IMR-90 (cell line): Measurements from ENCODE around the gene LRRC1. TPM values are rescaled to one million over a fixed set of nuclear protein-coding genes. Genes with fewer than 3 reads are reported as not detected.

ENCODE experiments used
- ATAC-seq: fragments of 200-7000 bp; cut with Tn5 transposase; 2 replicates; pipeline ENCODE4 v1.9.1; 2020; ENCODE audit warnings: low read depth, mild to moderate bottlenecking, moderate library complexity
- BruUV-seq: library from RNA; stranded (reverse); fragments of 400-500 nt; replicated peaks from 2 replicates; lab custom pipeline; 2021; lab: Mats Ljungman, UMichigan
- CTCF ChIA-PET: fragments of 300-600 bp; formaldehyde crosslinking; extraction: SDS; loops from one replicate; lab custom pipeline; 2021; ENCODE audit warnings: antibody characterized with exemption; lab: Yijun Ruan, JAX
- POLR2A ChIA-PET: fragments of 300-600 bp; sonication (Branson Sonifier 250); formaldehyde crosslinking; loops from one replicate; lab custom pipeline; 2022; ENCODE audit warnings: antibody characterized with exemption; ENCODE audit not compliant: unreplicated experiment; lab: Charles Lee
- DNase-seq: peaks from one replicate; pipeline ENCODE4 v3.0.0; 2013
- H2AFZ ChIP-seq: replicated peaks from 2 replicates; pipeline ENCODE3; 2013; ENCODE audit warnings: low read length, mild to moderate bottlenecking; ENCODE audit not compliant: poor library complexity
- H2AK5ac ChIP-seq: 2 replicates; pipeline ENCODE4 v1.6.1; 2013; ENCODE audit warnings: low read depth, low read length, inconsistent platforms
- H2AK9ac ChIP-seq: replicated peaks from 2 replicates; pipeline ENCODE3; 2013; ENCODE audit warnings: mild to moderate bottlenecking, low read depth, low read length, moderate library complexity; ENCODE audit not compliant: poor library complexity
- H2BK120ac ChIP-seq: 2 replicates; pipeline ENCODE4 v1.6.1; 2013; ENCODE audit warnings: low read depth, low read length, inconsistent platforms
- H2BK15ac ChIP-seq: 3 replicates; pipeline ENCODE4 v1.6.1; 2013; ENCODE audit warnings: low read depth, low read length, inconsistent platforms
- H2BK20ac ChIP-seq: 2 replicates; pipeline ENCODE4 v1.6.1; 2013; ENCODE audit warnings: low read depth, mild to moderate bottlenecking, inconsistent platforms, low read length, moderate library complexity
- H2BK5ac ChIP-seq: 2 replicates; pipeline ENCODE4 v1.6.1; 2013; ENCODE audit warnings: mild to moderate bottlenecking, low read depth, low read length, inconsistent platforms; ENCODE audit not compliant: poor library complexity, severe bottlenecking
- H3K14ac ChIP-seq: replicated peaks from 2 replicates; pipeline ENCODE4 v1.6.1; 2013; ENCODE audit warnings: low read depth, low read length, inconsistent platforms
- H3K18ac ChIP-seq: 2 replicates; pipeline ENCODE4 v1.6.1; 2013; ENCODE audit warnings: low read depth, low read length, control low read depth
- H3K23ac ChIP-seq: 2 replicates; pipeline ENCODE4 v1.6.1; 2013; ENCODE audit warnings: low read depth, low read length, inconsistent platforms
- H3K27ac ChIP-seq: 2 replicates; pipeline ENCODE4 v1.5.1; 2013; ENCODE audit warnings: mild to moderate bottlenecking, control low read depth, low read length; ENCODE audit not compliant: insufficient read depth
- H3K27me3 ChIP-seq: 2 replicates; pipeline ENCODE4 v1.6.1; 2013; ENCODE audit warnings: low read length; ENCODE audit not compliant: control insufficient read depth, insufficient read depth
- H3K36me3 ChIP-seq: 2 replicates; pipeline ENCODE4 v1.6.1; 2013; ENCODE audit warnings: low read length, mixed read lengths; ENCODE audit not compliant: control insufficient read depth, insufficient read depth
- H3K4ac ChIP-seq: 2 replicates; pipeline ENCODE4 v1.6.1; 2013; ENCODE audit warnings: low read depth, low read length, inconsistent platforms
- H3K4me1 ChIP-seq: 2 replicates; pipeline ENCODE4 v1.6.1; 2013; ENCODE audit warnings: low read length, mixed read lengths; ENCODE audit not compliant: control insufficient read depth, insufficient read depth
- H3K4me2 ChIP-seq: 2 replicates; pipeline ENCODE4 v1.6.1; 2013; ENCODE audit warnings: low read depth, mild to moderate bottlenecking, control low read depth, low read length, moderate library complexity
- H3K4me3 ChIP-seq: 2 replicates; pipeline ENCODE4 v1.5.1; 2013; ENCODE audit warnings: low read depth, mild to moderate bottlenecking, control low read depth, low read length, moderate library complexity; ENCODE audit not compliant: insufficient read depth
- H3K56ac ChIP-seq: 2 replicates; pipeline ENCODE4 v1.6.1; 2013; ENCODE audit warnings: low read length, inconsistent platforms; ENCODE audit not compliant: insufficient read depth; ENCODE audit errors: extremely low read depth
- H3K79me1 ChIP-seq, 2 experiments: 2 replicates each; pipeline ENCODE4 v1.6.1; 2013; ENCODE audit warnings: low read length in 2 of 2, inconsistent platforms in 1 of 2, low read depth in 1 of 2
- H3K9ac ChIP-seq: 2 replicates; pipeline ENCODE4 v1.6.1; 2013; ENCODE audit warnings: low read depth, low read length, control low read depth
- H3K9me1 ChIP-seq: 2 replicates; pipeline ENCODE4 v1.6.1; 2013; ENCODE audit warnings: low read length, inconsistent platforms; ENCODE audit not compliant: insufficient read depth
- H3K9me3 ChIP-seq: 2 replicates; pipeline ENCODE4 v1.6.1; 2013; ENCODE audit warnings: low read length; ENCODE audit not compliant: control insufficient read depth, insufficient read depth
- H4K20me1 ChIP-seq: 2 replicates; pipeline ENCODE4 v1.6.1; 2013; ENCODE audit warnings: low read length, inconsistent platforms; ENCODE audit not compliant: insufficient read depth
- H4K5ac ChIP-seq: 2 replicates; pipeline ENCODE4 v1.6.1; 2013; ENCODE audit warnings: mild to moderate bottlenecking, low read depth, low read length, control low read depth
- H4K8ac ChIP-seq, 2 experiments: 2 replicates each; pipeline ENCODE4 v1.6.1; 2013; ENCODE audit warnings: low read depth in 2 of 2, low read length in 2 of 2, control low read depth in 1 of 2, inconsistent platforms in 1 of 2
- H4K91ac ChIP-seq: 2 replicates; pipeline ENCODE4 v1.6.1; 2013; ENCODE audit warnings: low read depth, low read length, inconsistent platforms; ENCODE audit not compliant: insufficient read depth
- CEBPB ChIP-seq: IDR thresholded peaks from 2 replicates; pipeline ENCODE4 v1.6.1; 2012; ENCODE audit warnings: low read depth, low read length, improper control_type of control experiment
- CHD1 ChIP-seq: IDR thresholded peaks from 2 replicates; pipeline ENCODE4 v1.6.1; 2012; ENCODE audit warnings: low read depth, low read length, improper control_type of control experiment
- CTCF ChIP-seq: conservative IDR thresholded peaks from 2 replicates; pipeline ENCODE4 v1.5.1; 2012; ENCODE audit warnings: mild to moderate bottlenecking, low read depth, low read length, improper control_type of control experiment
- ELK1 ChIP-seq: fragments of 150-350 bp; IDR thresholded peaks from 2 replicates; pipeline ENCODE4 v1.6.1; 2016; ENCODE audit warnings: low read depth, mild to moderate bottlenecking, low read length, moderate library complexity, borderline replicate concordance
- FOS ChIP-seq: fragments of 150-350 bp; IDR thresholded peaks from 2 replicates; pipeline ENCODE4 v1.6.1; 2016; ENCODE audit warnings: low read depth, low read length
- MAFK ChIP-seq: IDR thresholded peaks from 2 replicates; pipeline ENCODE4 v1.6.1; 2012; ENCODE audit warnings: low read depth, low read length, improper control_type of control experiment
- MAZ ChIP-seq: IDR thresholded peaks from 2 replicates; pipeline ENCODE4 v1.6.1; 2012; ENCODE audit warnings: low read depth, mild to moderate bottlenecking, low read length, improper control_type of control experiment, moderate library complexity, borderline replicate concordance
- MXI1 ChIP-seq: IDR thresholded peaks from 2 replicates; pipeline ENCODE4 v1.6.1; 2012; ENCODE audit warnings: low read depth, mild to moderate bottlenecking, low read length, moderate library complexity, borderline replicate concordance
- NFE2L2 ChIP-seq: fragments of 150-350 bp; IDR thresholded peaks from 2 replicates; pipeline ENCODE4 v1.6.1; 2016; ENCODE audit warnings: low read depth, mild to moderate bottlenecking, low read length
- POLR2A ChIP-seq: IDR thresholded peaks from 2 replicates; pipeline ENCODE4 v1.6.1; 2012; ENCODE audit warnings: mild to moderate bottlenecking, low read depth, low read length
- RAD21 ChIP-seq: IDR thresholded peaks from 2 replicates; pipeline ENCODE4 v1.6.1; 2012; ENCODE audit warnings: low read length, improper control_type of control experiment
- RCOR1 ChIP-seq: IDR thresholded peaks from 2 replicates; pipeline ENCODE4 v1.6.1; 2012; ENCODE audit warnings: mild to moderate bottlenecking, low read length, improper control_type of control experiment; ENCODE audit not compliant: insufficient replicate concordance
- RFX5 ChIP-seq: IDR thresholded peaks from 2 replicates; pipeline ENCODE4 v1.8.0; 2012; ENCODE audit warnings: low read depth, mild to moderate bottlenecking, low read length, moderate library complexity
- SMC3 ChIP-seq: fragments of 150-350 bp; IDR thresholded peaks from 2 replicates; pipeline ENCODE4 v1.6.1; 2016; ENCODE audit warnings: low read depth, mild to moderate bottlenecking, antibody characterized with exemption, low read length, moderate library complexity
- USF2 ChIP-seq: fragments of 150-350 bp; IDR thresholded peaks from 2 replicates; pipeline ENCODE4 v1.6.1; 2017; ENCODE audit warnings: mild to moderate bottlenecking, antibody characterized with exemption, low read length, low read depth
- WGBS, 2 experiments: methylation state at CpG; one replicate each; pipeline versions ENCODE4 v1.1.5 to v1.1.7; 2013; ENCODE audit warnings: missing lambda C conversion rate in 2 of 2; ENCODE audit not compliant: insufficient read length in 1 of 2; ENCODE audit errors: extremely low coverage in 2 of 2; 5-methylcytosine and 5-hydroxymethylcytosine counted together
- dilution Hi-C: fragments of 300-500 bp; cut with HindIII; formaldehyde crosslinking; loops from one replicate; pipeline ENCODE4 v1.14.3; 2018; ENCODE audit warnings: low sequenced_read_pairs; ENCODE audit not compliant: unreplicated experiment
- in situ Hi-C: fragments of 300-500 bp; cut with MboI; formaldehyde crosslinking; loops from 3 replicates; pipeline ENCODE4 v1.14.3; 2019; ENCODE audit warnings: low sequenced_read_pairs, inconsistent platforms, mixed read lengths
- intact Hi-C: fragments of 100-400 bp; cut with micrococcal nuclease; formaldehyde crosslinking; loops from 2 replicates; pipeline ENCODE4 v1.10.0; 2022
- polyA plus RNA-seq, 3 experiments: library from polyadenylated mRNA; depleted of rRNA; stranded (reverse); fragments of >200 nt; gene quantifications; 2 replicates each; pipeline ENCODE4 v1.2.3, GENCODE V29; 2012; ENCODE audit warnings: low replicate concordance in 1 of 3
- total RNA-seq: library from RNA; depleted of rRNA; stranded (reverse); fragments of >200 nt; gene quantifications from 2 replicates; pipeline ENCODE4 v1.2.3, GENCODE V29; 2012

LRRC1 gene
- total and polyA plus RNA-seq, 2 of the 4 experiments (the other 2 are of a cell fraction) = 5.1 to 6.1 TPM

- H2AK5ac ChIP-seq = no peak overlapping the region
- ChIA-PET CTCF (interaction anchor here (0.9 kb wide), 1 partner anchor 11 kb away, joined by 3 read pairs; no protein-coding TSS in a partner anchor), POLR2A (no interaction called here)
- no peak overlapping the region; the same call in none of the 2 replicates for H3K14ac ChIP-seq
- H3K27ac ChIP-seq = no peak overlapping the region
- no peak overlapping the region for H2BK120ac ChIP-seq
- H4K5ac ChIP-seq = no peak overlapping the region
- no peak overlapping the region for H2AFZ ChIP-seq
- H3K4me2 ChIP-seq = no peak overlapping the region
- intact Hi-C loops (no loop called here), in situ Hi-C loops (no loop called here), dilution Hi-C loops (no loop called here)
- H3K18ac ChIP-seq = no peak overlapping the region
- H2BK20ac ChIP-seq = no peak overlapping the region
- no peak overlapping the region for H4K8ac ChIP-seq
- ATAC-seq = peak; percentile 42
- no peak overlapping the region for H2BK15ac ChIP-seq
- H3K4me3 ChIP-seq = no peak overlapping the region
- H3K9me3 ChIP-seq = no peaks in the 10 kb centered on the region
- H3K23ac ChIP-seq = peak overlapping the region; percentile 16; the same call in 1 of the 2 replicates
- H2BK5ac ChIP-seq = no peak overlapping the region
- H4K91ac ChIP-seq = no peak overlapping the region
- H3K56ac ChIP-seq = no peak overlapping the region
- H2AK9ac ChIP-seq = no peak overlapping the region
- H3K9me1 ChIP-seq = 0 out of 2 replicates have a peak, but pooled peaks cover 2% of the 10 kb centered on the region
- peaks cover 28 to 60% of the 10 kb centered on the region in 2 experiments for H3K79me1 ChIP-seq
- no CpG with 5 or more reads among the region's 10 CpGs for WGBS, 2 experiments
- no peak overlapping the region for H3K9ac ChIP-seq
- H3K4me1 ChIP-seq = peaks cover 13% of the 10 kb centered on the region
- no peaks in the 10 kb centered on the region for H3K27me3 ChIP-seq
- peak; percentile 31 for DNase-seq
- H3K36me3 ChIP-seq = no peaks in the 10 kb centered on the region
- H4K20me1 ChIP-seq = peaks cover 19% of the 10 kb centered on the region; the same call in 1 of the 2 replicates
- H3K4ac ChIP-seq = no peak overlapping the region
- no TSS peak for BruUV-seq
- TF ChIP-seq NFE2L2 = no peak
- TF ChIP-seq MAFK = no peak
- TF ChIP-seq MAZ = no peak
- no peak for TF ChIP-seq SMC3
- no peak for TF ChIP-seq RAD21
- no peak for TF ChIP-seq CHD1
- no peak for TF ChIP-seq POLR2A
- TF ChIP-seq RCOR1 = no peak
- TF ChIP-seq FOS = no peak
- TF ChIP-seq MXI1 = no peak
- TF ChIP-seq CEBPB = no peak
- no peak for TF ChIP-seq CTCF
- no peak for TF ChIP-seq USF2
- no peak for TF ChIP-seq ELK1
- TF ChIP-seq RFX5 = no peak
Observed at GRCh38 chr6:53822401-53823125, 27.8 kb downstream of the LRRC1 start.
